ENCODE measurements around the gene CPPED1.

DNA sequence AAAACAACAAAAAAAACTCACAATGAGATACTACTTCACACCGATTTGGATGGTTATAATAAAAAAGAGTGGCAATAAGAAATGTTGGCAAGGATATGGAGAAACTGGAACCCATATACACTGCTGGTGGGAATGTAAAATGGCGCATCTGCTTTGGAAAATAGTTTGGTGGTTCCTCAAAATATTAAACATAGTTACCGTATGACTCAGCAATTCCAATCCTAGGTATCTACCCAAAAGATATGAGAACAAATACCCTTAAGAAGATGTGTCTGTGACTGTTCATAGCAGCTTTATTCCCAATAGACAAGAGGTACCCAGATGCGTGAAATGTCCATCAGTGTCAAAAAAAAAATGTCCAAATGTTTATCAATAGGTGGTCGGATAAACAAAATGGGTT lies 7.2 kb downstream of the CPPED1 start:
- TF ChIP-seq MAX (IDR thresholded peaks at IDR 0.05) (no peak), SP1 (IDR thresholded peaks at IDR 0.05) (no peak), HNF4A (conservative IDR thresholded peaks at IDR 0.05) (no peak), FOXA1 (IDR thresholded peaks at IDR 0.05) (no peak)
- TF ChIP-seq, protein P1, sequence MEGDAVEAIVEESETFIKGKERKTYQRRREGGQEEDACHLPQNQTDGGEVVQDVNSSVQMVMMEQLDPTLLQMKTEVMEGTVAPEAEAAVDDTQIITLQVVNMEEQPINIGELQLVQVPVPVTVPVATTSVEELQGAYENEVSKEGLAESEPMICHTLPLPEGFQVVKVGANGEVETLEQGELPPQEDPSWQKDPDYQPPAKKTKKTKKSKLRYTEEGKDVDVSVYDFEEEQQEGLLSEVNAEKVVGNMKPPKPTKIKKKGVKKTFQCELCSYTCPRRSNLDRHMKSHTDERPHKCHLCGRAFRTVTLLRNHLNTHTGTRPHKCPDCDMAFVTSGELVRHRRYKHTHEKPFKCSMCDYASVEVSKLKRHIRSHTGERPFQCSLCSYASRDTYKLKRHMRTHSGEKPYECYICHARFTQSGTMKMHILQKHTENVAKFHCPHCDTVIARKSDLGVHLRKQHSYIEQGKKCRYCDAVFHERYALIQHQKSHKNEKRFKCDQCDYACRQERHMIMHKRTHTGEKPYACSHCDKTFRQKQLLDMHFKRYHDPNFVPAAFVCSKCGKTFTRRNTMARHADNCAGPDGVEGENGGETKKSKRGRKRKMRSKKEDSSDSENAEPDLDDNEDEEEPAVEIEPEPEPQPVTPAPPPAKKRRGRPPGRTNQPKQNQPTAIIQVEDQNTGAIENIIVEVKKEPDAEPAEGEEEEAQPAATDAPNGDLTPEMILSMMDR (IDR thresholded peaks at IDR 0.05; ENCODE audit: low read depth, low read length, missing input control): no peak
- TF ChIP-seq, protein P2, sequence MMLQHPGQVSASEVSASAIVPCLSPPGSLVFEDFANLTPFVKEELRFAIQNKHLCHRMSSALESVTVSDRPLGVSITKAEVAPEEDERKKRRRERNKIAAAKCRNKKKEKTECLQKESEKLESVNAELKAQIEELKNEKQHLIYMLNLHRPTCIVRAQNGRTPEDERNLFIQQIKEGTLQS (IDR thresholded peaks at IDR 0.05): no peak
